SU-DHL-6 (cell line): Measurements from ENCODE around the gene RMND5B.

Experiments
- EZH2phosphoT487 ChIP-seq: fragments of 200-600 bp; sonication (generic), shearing (Covaris generic); conservative IDR thresholded peaks from 2 replicates; pipeline ENCODE4 v1.6.1; 2018; ENCODE audit warnings: mild to moderate bottlenecking, antibody characterized with exemption, low read length, moderate library complexity, mixed read lengths
- TF ChIP-seq, protein P1 (sequence below): fragments of 200-600 bp; sonication (generic); IDR thresholded peaks from one replicate; pipeline ENCODE4 v1.5.1; 2017; ENCODE audit warnings: antibody characterized with exemption, mild to moderate bottlenecking, low read length, moderate library complexity; ENCODE audit not compliant: insufficient read depth, poor library complexity, severe bottlenecking

DNA sequence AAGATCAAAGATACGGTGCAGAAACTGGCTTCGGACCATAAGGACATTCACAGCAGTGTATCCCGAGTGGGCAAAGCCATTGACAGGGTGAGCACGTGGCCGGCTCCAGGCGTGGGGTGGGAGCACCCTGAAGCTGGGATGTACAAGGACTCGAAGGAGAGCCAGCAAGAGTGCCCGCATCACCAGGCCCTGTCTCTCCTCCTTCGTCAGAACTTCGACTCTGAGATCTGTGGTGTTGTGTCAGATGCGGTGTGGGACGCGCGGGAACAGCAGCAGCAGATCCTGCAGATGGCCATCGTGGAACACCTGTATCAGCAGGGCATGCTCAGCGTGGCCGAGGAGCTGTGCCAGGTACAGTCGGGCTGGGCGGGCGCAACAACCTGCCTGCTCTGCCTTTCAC, 11.8 kb downstream of the RMND5B start:
- TF ChIP-seq, protein P1, sequence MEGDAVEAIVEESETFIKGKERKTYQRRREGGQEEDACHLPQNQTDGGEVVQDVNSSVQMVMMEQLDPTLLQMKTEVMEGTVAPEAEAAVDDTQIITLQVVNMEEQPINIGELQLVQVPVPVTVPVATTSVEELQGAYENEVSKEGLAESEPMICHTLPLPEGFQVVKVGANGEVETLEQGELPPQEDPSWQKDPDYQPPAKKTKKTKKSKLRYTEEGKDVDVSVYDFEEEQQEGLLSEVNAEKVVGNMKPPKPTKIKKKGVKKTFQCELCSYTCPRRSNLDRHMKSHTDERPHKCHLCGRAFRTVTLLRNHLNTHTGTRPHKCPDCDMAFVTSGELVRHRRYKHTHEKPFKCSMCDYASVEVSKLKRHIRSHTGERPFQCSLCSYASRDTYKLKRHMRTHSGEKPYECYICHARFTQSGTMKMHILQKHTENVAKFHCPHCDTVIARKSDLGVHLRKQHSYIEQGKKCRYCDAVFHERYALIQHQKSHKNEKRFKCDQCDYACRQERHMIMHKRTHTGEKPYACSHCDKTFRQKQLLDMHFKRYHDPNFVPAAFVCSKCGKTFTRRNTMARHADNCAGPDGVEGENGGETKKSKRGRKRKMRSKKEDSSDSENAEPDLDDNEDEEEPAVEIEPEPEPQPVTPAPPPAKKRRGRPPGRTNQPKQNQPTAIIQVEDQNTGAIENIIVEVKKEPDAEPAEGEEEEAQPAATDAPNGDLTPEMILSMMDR = no peak
- no peak for TF ChIP-seq EZH2phosphoT487
